GM18505 (cell line): ENCODE measurements around the gene SVIL.
A peak's percentile ranks its signal among the peaks of the same experiment; 100 is the strongest.
"Not testable (repeated sequence)": the region's sequence is repeated elsewhere in the genome, so short reads cannot be mapped to it uniquely, and the experiment has no call there.

ENCODE experiments used
- ATAC-seq: cut with Tn5 transposase; IDR thresholded peaks from one replicate; pipeline ENCODE4 v1.9.1; 2021; ENCODE audit not compliant: unreplicated experiment
- POLR2A ChIP-seq: IDR thresholded peaks from 4 replicates; pipeline ENCODE4 v1.6.1; 2011; ENCODE audit warnings: borderline replicate concordance; ENCODE audit not compliant: insufficient read depth, insufficient read length; ENCODE audit errors: extremely low read depth

Gene SVIL

DNA sequence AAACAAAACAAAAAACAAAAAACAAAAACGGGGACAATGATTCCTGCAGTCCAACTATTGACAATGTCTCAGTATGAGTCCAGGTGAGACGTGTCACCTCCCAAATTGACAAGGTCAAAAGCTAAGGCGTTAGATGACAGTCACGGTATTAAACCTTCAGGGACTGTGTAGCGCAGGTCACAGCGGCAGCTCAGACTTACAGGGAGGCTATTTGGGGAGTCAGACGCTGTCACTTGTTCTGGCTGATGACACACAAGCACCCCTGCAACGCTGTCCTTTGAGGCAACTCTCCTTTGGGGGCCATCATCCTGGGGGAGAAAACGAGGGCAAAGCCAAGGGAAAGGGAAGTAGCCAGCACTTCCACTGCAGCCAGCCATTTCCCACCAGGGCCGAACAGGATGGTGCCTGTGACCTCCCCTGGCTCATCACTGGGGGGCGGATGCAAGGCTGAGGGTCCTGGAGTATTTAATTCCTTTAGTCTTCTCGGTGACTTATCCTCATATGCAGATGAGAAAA lies 55.3 kb downstream of the SVIL start:
- ATAC-seq: no peak
- TF ChIP-seq POLR2A: no peak

DNA sequence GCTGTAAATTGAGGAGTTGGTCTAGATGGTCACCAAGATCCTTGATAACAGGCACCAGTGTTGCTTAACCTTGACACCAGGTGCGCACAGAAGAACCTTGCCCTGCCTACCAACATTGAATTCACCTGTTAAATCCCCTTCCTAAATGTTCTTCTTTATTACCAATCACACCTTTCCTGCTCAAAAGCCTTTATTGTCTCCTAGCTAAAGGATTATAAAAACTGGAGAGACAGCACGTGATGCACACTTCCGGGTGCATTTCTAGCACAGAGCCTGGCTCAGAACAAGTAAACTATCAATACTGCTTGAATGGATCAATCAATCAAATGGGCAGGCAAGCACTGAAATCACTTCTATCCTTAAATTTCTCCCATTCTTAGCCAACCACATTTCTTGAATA lies 56.3 kb downstream of the SVIL start:
- TF ChIP-seq POLR2A: no peak
- ATAC-seq: no peak

DNA sequence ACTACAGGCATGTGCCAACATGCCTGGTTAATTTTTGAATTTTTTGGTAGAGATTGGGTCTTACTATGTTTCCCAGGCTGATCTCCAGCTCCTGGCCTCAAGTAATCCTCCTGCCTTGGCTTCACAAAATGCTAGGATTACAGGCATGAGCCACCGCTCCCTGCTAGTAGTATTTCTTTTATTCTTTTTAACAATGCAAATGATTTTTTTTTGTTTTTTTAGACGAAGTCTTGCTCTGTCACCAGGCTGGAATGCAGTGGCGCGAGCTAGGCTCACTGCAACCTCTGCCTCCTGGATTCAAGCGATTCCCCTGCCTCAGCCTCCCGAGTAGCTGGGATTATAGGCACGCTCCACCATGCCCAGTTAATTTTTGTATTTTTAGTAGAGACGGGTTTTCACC lies 58.1 kb downstream of the SVIL start:
- TF ChIP-seq POLR2A: no peak
- no peak for ATAC-seq

- no peak for ATAC-seq
- no peak for TF ChIP-seq POLR2A
These were observed 59.7 kb downstream of the SVIL start for GRCh38 chr10:29575098-29575455.

- not testable (repeated sequence) for ATAC-seq
These were observed 60.3 kb downstream of the SVIL start for GRCh38 chr10:29574212-29575097.

DNA sequence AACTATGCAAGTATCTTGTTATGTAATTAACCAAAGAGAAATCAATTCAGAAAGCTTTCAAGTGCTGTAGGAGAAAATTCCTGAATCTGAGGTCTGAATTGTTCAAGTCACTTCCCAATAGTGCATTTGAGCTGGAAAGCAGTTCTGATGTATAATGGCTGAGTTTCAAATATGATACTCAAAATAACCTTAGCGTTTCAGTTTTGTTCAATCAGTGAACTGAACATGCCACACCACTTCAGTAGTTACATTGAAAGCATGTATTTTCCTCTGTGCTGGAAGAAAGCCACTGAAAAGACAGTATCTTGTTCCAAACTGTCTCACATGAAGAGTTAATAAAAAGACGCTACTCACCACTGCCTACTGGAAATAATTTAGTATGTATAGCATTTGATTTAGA lies 64.5 kb downstream of the SVIL start:
- not testable (repeated sequence) for ATAC-seq

DNA sequence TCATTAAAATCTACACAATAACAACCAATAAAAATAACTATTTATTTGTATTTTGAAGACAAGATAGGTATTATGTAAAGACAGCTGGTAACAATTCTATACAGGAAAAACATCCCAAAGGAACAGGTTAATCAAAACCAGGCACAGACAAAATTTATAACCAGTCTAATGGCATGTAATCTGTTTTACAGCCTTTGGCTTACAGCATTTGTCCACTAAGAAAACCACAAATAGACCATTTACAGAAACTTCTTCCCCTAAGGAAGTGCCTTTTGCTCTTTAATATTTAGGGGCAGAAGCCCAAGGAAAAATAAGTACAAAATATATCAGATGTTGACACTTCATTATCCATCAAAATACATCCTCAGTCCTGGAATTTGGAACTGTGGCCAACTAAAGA lies 65.0 kb downstream of the SVIL start:
- ATAC-seq: no peak
- no peak for TF ChIP-seq POLR2A

- TF ChIP-seq POLR2A: no peak
- ATAC-seq: no peak
These were observed 67.8 kb downstream of the SVIL start for GRCh38 chr10:29567003-29567402.

DNA sequence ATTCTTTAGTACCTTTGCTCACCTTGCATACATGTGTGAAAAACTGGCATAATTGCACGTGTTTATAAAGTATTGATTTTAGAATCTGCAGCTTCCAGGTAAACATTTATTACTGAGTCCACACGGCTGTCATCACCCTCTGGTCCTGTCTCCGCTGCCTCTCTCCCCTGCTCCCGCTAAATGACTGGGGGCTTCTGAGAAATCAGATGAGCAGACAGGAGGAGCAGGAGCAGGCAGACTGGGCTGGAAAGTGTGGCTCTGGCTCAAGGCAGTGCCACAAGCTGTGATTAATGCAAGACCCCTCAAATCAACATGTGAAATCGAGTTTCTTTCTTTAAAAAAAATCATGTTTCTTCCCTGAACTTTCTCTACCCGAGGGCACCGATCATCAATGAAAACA lies 68.6 kb downstream of the SVIL start:
- not testable (repeated sequence) for ATAC-seq

- no peak for TF ChIP-seq POLR2A
- ATAC-seq: no peak
These were observed 71.2 kb downstream of the SVIL start for GRCh38 chr10:29563420-29564035.

GRCh38 chr10:29563006-29563405 lies 71.8 kb downstream of the SVIL start:
- peak; percentile 78 for ATAC-seq

DNA sequence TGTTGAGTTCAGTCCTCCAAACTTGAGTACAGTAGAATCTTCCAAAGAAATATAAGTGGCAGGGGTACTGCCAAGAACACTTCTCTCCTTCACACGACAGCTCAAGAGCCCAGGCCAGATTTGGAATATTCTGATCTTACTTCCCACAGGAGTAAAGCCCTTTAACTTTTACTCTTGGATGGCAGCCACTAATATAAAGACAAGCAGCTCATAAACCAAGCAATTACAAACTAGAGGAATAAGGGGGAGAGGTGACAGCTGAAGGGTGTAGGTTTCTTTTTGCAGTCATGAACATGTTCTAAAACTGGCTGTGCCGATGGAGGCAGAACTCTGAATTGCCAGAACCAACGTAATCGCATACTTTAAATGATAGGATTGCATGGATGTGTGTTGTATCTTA lies 74.8 kb downstream of the SVIL start:
- ATAC-seq: no peak
- TF ChIP-seq POLR2A: no peak

- no peak for ATAC-seq
- TF ChIP-seq POLR2A: no peak
These were observed 77.1 kb downstream of the SVIL start for GRCh38 chr10:29557665-29558064.

DNA sequence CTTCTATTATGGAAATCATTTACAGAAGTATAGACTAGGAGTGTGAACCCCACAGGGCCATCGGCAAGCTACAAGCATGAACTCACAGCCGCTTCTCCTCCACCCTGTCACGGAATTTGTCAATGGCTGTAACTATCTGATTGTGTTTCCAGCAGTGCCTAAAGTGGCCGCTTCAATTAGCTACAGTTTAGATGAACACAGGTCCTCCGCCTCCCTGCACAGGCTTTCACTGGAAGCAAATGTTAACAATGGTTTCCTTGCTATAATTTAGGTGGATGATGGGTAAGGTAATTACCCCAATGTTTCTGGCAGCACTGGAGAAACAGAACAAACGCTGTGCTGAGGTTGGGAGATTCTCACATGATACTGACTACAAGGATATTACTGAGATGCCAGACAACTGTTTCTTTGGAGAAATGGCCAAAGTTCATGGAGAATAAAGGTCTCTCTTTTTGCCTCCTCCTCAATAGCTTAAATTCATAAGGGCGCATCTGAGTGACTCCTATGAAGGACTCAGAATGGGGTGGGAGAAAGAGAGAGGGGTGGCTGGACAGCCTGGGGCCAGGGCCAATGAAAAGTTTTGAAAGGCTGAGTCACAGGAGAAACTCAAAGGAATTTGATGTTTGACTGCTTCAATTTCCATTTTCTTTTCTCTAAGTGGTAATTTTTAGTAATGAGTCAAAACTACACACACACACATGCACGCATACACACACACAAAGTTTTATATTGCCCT lies 78.9 kb downstream of the SVIL start:
- TF ChIP-seq POLR2A: no peak
- no peak for ATAC-seq
